ENCODE results near the gene GDPD3.

DNA sequence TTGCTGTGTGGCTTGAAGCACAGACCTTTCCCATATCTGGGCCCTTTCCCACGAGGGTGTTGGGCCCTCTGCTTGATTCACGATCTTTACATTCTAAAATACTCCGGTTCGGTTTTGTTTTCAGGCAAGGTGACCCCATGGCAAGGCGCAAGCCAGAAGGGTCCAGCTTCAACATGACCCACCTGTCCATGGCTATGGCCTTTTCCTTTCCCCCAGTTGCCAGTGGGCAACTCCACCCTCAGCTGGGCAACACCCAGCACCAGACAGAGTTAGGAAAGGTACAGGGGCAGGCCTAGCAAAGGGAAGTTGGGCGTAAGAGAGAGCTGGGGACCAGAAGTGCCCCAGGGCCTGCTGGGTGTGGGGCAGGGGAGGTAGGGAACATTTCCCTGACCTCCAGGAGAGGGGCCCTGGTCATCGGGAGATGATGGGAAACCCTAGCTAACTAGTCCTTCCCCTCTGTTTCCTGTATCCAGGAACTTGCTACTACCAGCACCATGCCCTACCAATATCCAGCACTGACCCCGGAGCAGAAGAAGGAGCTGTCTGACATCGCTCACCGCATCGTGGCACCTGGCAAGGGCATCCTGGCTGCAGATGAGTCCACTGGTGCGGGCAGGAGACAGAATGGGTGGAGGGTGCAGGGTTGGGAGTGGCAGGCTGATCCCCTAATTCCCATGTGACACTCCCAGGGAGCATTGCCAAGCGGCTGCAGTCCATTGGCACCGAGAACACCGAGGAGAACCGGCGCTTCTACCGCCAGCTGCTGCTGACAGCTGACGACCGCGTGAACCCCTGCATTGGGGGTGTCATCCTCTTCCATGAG lies 46.4 kb downstream of the GDPD3 start:
- TF ChIP-seq, protein P1, sequence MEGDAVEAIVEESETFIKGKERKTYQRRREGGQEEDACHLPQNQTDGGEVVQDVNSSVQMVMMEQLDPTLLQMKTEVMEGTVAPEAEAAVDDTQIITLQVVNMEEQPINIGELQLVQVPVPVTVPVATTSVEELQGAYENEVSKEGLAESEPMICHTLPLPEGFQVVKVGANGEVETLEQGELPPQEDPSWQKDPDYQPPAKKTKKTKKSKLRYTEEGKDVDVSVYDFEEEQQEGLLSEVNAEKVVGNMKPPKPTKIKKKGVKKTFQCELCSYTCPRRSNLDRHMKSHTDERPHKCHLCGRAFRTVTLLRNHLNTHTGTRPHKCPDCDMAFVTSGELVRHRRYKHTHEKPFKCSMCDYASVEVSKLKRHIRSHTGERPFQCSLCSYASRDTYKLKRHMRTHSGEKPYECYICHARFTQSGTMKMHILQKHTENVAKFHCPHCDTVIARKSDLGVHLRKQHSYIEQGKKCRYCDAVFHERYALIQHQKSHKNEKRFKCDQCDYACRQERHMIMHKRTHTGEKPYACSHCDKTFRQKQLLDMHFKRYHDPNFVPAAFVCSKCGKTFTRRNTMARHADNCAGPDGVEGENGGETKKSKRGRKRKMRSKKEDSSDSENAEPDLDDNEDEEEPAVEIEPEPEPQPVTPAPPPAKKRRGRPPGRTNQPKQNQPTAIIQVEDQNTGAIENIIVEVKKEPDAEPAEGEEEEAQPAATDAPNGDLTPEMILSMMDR (IDR thresholded peaks at IDR 0.05; ENCODE audit: low read depth, low read length) = no peak
- no peak for TF ChIP-seq EZH2phosphoT487 (IDR thresholded peaks at IDR 0.05; ENCODE audit: low read depth)
